Stromal cell of bone marrow (primary cell): ENCODE data around the gene PPFIBP1.
"Not testable (repeated sequence)": the region's sequence is repeated elsewhere in the genome, so short reads cannot be mapped to it uniquely, and the experiment has no call there.

Source experiments
- DNase-seq: peaks from one replicate; pipeline ENCODE4 v3.0.0-alpha.2; 2012; ENCODE audit warnings: low read depth

Gene PPFIBP1

DNA sequence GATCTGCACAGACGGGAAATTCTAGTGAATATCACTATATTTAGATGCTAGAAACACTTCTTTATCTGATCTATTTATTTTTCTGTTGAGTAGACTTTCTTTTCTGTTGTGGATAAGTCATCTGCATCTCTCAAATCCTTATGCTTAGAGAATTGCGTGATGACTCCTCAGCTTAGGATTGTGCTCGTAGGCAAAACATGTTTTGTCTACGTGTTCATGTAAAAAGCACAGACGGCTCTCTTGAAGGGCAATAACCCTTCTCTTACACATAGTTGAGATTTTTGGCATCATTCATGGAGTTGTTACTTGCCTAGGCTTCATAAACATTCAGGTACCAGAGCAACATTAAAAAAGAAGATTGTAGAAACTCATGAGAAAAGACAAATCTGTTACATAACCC is 18.6 kb downstream of the PPFIBP1 start:
- DNase-seq = peak; percentile 50

DNA sequence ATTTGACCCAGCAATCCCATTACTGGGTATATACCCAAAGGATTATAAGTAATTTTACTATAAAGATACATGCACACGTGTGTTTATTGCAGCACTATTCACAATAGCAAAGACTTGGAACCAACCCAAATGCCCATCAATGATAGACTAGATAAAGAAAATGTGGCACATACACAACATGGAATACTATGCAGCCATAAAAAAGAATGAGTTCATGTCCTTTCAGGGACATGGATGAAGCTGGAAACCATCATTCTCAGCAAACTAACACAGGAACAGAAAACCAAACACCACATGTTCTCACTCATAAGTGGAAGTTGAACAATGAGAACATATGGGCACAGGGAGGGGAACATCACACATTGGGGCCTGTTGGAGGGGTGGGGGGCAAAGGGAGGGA is 20.9 kb downstream of the PPFIBP1 start:
- not testable (repeated sequence) for DNase-seq

DNA sequence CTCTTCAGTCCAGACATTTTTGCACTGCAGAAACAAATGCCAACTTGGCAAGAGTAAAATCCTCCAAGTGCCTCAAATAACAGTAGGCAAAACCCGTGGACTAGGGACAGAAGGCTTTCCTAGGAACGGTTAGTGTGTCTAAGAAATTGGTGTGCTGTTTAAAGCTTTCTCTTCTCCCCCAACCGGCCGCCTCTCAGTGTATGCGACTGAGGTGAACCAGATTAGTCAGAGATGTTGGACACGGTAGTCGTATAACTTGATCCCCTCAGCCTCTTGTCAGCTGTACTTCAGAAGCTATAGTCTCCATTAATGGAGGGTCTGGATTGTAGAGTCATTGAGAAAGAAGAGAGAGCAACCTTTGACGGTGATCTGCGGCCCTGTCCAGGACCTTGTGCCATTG is 21.7 kb downstream of the PPFIBP1 start:
- DNase-seq = no peak

DNA sequence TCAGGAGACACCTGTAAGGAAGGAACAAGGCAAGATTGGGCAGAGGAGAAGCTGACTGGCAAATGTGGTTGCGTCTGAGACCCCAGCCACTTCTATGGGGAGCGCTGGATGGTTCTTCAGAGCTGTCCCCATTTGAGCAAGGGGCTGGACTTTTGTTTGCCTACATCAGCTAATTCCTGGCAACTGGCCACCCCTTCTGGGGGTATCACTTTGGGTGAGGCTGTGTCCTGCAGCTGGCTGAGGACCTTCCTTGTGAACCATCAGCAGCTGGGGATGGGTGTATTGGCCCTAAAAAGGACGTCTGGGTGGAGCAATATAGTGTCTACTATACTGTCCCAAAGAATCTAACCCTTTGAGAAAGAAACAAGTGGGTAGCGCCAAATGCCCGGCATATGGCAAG is 23.6 kb downstream of the PPFIBP1 start:
- no peak for DNase-seq

DNA sequence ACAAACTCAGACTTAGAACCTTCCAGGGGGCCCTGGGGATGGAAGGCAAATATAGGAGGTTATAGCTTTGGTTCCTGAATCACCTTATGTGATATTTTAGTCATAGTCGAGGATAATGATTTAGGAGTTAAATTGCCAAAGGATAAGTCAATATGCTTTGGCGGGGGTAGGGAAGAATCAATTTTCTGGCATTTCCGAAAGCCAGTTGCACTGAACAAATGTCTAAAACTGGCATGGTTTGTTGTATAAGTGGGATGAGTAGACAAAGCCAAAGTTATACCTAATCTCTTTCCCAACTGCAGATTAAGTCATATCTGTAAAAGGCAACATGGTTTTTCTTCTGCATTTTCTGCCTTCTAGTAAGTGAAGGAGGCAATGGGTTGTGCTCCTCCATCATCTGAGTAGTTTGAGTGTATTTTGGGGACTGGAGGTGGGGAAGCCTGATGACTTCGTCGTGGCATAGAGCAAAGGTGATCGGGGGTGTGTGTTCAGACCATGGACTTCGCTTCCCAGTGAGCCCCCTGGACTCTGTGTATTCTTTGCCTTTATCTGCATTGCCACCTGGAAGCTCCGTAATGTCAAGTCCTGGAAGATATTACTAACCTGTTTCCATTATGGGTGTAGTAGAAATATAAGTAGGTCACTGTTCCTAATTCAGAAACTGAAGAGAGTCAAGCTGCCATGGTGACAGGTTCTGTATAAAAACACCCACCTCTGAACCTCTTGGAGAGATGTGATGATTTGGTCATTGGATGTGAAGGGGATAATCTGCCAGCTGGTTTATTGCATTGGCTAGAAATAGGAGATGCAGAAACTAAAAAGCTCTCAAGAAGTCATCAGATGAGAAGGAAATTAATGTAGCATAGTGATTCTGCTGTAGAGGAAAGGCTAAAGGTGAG is 24.5 kb downstream of the PPFIBP1 start:
- DNase-seq = no peak

DNA sequence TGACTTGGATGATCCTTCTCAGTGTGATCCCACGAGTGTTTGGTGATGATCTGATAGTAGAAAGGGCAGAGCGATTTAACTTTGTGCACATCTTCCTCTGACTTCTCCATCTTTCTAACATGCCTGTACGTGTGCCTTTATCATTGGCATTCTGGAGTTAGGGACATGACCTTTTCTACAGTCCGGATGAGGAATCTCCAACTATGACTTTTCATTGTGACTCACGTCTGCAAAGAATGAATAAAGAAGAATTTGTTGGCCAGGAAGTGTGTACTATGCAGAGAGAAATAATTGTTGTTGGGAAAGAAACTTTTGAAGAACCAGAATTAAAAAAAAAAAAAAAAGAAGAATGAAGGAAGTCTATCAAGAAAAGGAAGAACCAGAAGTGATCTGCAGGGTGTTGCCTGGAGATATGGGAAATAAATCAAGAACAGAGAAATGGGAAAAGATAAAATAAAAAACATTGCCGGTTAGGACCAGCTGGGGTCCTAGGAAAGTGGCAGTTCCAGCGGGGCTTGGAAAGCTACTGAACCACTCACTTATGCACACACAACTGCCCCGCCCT is 25.3 kb downstream of the PPFIBP1 start:
- DNase-seq = peak; percentile 82

DNA sequence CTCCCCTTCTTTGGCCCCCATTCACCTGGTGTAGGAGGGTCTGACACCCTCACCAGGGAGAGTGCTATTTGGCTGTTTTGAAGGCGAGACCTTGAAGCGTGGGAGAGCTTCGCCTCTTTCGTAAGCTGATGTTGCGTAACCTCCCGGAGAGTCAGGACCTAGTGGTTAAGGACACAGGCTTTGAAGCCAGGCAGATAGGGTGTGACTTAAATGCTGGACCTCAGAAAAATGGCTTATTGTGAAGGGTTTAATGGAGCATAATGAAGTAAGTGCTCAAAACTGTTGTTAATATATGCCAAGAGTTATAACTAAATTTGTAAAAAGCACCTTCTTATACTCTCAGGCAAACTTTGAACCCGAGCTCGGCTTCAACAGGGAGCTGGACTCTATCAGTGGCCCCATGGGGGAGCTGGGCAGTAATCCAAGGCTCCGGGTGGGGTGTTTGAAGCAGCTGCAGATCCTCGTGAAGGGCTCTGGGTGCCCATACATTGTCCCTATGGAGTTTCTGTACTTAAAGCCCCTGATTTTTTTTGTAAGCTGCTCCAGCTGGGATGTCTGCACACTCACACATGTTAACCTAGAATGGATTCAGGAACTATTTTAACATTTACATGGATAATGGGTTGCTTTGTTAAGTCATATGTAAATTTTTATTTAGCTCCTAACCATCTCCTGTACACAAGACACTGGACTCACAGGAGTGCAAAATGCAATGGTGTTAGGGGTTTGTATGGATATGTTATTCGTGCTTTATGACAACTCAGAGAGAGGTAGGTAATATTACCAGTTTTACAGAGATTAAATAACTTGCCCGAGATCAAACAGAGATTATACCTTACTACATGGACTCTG is 26.0 kb downstream of the PPFIBP1 start:
- peak; percentile 95 for DNase-seq

DNA sequence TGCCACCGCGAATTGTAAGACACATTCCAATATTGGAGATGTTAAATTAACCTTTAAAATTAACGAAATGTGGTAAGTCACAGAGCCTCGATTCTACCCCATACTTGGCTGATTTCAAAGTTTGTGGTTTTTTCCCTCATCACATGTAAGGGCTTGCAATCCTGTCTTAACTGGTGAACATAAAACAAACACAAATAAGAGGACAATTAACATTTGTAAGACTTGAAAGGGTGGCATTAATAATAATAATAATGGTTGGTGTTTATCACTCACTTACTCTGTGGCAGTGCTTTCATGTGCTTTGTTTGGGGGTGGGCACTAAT is 26.6 kb downstream of the PPFIBP1 start:
- DNase-seq = no peak

DNA sequence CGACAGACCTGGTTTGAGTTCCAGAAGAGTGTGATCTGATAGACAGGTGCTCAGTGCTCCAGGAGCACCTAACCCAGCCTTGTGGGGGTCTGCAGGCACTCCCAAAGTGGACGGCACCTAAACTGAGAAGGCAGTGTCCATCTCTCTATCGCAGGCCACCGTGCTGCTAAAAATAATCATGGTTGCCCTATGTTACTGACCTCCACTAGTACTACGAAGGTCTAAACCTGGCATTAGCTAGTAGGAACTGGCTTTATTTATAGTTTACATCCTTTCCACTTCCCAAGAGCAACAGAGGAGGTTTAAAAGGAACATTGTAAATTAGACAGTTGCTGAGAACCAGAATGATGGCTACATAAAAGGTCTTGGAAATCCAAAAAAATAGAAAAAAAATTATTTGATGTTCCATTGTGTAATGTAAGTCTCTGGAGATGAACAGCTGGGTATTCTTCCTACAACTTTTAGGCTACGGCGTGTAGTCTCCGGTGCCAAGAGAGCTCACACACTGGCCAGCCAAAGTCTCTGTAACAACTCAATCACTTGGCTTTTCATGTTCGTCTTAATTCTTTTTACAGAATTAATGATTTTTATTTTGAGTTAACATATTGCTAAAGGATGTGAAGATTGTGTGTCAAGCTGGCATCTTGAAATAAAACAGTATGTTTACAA is 27.3 kb downstream of the PPFIBP1 start:
- DNase-seq = no peak

DNA sequence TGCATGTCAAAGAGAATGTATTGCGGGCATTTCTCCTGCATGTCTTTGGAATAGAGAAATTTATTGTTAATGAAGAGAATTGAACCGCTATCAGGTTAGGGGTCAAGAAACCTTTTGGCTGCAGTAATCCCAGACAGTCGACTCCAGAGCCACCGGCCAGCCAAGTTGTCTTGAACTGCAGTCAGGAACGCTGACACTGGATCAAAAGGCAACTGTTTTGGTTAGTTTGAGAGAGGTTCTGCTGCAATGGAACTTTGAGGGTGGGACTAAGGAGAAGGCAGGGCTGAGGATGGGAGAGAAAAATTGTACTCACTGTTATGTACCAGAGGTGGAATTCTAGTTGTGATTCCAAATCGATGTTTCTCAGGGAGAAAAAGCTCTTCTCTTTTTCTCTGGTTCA is 28.2 kb downstream of the PPFIBP1 start:
- DNase-seq = no peak

DNA sequence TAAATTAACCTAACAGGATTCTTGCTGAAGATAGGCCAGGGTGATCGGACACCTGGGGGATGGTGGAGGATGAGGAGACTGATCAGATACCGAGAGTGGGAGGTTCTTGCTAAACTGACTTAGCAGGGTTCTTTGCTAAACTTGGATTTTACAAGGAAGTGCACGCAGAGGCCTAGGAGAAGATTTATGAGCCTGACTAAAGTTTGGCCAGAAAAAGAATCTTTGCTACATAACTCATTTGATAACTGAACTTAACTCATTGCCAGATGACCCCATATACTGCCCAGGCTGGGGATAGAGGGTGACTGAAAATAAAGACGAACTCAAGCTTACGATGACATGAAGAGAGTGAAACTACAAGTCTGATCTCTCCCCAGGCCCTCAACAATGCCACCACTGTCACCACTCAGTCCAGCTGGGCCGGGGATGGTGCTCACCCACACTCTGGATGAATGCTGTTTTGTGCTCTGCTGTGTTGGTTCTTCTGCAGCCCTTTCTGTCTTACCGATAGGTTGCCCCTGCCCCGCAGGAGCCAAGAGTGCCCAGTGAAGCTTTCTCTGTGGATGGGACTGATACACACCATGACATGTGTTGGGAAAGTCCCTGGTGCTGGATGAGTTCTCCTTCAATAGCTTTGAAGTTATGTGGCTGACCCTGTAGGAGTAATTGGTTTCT is 29.0 kb downstream of the PPFIBP1 start:
- DNase-seq = no peak

DNA sequence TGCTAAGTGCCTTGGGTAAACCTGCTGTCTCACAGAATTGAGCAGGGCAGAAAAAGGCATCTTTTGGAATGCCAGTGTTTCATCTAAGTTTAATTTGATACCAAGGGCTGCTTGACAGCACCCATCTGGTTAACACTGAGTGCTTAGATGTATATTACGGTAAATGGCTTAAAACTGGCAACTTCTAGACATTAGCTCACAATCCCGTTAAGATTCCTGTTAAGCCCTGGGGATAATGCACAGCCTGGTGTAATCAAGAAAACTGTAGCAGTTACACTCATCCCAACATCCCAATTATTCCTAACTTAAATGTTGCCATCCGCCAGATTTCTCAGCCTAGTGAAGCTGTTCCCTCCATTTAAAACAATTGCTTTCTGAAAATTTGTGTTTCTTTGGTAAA is 29.9 kb downstream of the PPFIBP1 start:
- no peak for DNase-seq

DNA sequence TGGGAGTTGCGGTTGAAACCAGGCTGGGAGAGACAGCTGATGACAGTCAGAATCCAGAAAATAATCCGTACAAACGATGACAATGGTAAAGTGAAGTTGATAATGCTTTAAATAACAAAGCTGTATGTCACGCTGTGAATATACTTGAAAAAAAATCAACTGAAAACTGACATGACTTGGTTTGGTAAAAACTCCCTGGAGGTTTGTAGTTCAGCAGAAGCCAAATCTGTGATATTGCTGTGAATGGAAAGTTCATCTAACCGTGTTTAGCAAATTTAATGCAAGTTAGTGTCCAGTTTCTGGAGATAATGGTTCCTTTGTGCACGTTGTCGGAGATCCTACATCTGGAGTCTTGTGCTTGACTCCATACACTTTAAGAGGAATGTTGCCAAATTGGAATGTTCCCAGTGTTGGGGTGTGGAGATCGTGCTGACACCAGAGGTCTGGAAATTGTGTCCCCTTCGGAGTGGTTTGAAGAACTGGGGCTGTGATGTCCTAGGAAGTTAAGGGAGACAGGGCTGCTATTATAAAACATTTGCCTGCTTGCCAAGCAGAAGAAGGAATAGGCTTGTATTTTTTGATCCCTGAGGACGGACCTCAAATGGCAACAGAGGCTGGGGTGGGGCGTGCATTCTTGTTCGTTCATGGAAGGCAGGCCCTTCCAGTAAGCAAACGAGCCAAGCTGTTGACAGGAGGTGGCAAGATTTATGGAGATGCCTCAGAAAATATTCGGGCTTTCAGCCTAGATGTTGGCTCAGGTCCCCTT is 30.6 kb downstream of the PPFIBP1 start:
- DNase-seq = peak; percentile 61

DNA sequence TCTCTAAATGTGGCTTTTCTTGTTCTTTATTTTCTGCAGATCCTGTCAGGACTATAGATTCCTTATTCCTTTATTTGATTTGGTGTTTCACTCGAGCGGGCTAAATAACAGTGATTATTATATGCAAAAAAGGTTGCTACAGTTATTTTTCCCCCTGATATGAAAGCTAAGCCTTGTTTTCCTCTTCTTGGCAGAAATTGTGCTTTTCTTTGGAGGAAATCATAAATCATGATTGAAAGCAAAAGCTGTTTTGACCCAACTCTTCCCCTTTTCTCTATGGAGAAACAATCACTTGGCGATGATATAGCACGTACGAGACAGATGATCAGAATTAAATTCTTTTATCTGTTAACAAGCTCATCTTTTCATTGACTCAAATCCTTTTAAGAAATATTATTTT is 31.4 kb downstream of the PPFIBP1 start:
- no peak for DNase-seq

DNA sequence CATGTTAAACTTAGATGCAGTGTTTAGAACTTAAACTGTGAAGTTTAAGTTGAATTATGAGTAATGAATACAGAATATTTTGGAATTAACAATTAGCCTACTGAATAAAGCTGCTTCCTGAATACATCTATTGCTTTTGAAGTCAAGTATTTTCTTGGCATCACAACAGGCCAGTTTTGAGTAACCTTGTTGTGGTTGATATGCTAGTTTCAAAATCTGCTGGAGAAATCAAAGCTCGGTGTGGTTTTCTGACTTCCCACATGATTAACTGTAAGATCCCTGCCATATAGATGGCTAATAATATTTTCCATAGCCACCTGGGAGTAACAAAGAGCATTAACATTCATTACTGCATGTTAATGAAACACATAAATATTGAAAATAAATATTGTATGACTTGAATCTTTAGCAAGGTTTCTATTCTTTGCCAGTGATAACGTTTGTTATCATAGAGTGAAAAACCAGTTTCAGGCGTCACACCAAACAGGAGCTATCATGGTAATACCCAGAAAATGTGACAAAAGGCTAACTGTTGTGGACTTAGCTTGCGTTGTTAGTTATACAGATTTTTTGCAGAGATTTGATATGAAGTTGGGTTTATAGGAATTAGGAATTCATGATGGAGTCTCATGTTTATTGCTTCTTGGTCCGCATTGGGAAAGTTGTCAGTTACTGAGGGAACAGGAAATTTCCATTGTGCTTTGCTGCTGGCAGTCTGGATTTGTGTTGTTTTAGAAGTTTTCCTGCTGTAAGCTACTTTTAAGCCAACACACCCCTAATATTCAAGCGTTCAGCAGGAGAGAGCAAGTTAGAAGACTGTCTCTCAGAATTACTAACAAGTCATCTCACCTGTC is 32.1 kb downstream of the PPFIBP1 start:
- peak; percentile 54 for DNase-seq

DNA sequence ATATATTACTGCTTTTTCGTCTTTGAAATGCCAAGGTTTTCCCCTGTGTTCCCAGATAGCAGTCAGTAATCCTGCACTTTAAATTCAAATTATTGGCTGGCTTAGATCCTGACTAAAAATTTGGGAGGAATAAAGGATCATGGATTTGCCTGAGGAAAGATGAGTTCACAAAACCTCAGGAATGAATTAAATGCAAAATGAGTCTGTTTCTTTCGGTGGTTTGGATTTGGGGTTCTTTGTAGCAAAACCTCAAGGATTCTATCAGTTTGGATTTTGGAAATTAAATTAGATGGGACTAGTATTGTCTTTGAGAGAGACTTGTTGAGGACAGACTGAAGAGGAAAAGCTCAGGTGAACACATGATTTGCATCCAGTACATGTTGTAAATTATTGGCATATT is 36.1 kb downstream of the PPFIBP1 start:
- DNase-seq = no peak

DNA sequence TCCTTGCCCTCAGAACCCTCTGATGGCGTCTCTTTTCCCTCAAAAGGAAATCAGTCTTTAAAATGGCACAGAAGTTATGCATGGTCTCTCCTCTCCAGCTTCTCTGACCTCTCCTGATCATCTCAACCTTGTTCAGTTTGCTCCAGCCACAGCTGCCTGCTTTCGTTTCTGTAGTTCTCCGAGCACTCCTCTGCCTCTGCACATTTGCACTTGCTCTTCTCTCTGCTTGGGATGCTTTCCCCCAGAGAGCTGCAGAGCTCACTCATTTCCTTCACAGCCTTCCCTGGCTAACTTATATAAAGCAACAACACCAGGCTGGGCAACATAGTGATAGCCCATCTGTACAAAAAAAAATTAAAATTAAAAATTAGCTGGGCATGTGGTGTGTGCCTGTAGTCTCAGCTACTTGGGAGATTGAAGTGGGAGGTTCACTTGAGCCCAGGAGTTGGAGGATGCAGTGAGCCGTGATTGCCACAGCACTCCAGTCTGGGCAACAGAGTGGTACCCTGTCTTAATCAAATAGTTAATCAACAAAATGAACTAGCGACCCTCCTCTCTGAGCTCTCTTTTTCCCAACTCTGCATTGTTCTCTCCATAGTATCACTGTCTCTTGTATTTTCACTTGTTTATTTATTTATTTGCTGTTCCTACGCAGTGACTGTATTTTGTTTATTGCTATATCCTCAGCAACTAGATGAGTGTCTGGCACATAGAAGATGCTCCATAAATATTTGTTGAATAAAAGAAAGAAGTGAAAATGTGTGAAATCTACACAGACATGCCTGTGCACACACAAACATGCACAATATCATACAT is 37.7 kb downstream of the PPFIBP1 start:
- DNase-seq = no peak

DNA sequence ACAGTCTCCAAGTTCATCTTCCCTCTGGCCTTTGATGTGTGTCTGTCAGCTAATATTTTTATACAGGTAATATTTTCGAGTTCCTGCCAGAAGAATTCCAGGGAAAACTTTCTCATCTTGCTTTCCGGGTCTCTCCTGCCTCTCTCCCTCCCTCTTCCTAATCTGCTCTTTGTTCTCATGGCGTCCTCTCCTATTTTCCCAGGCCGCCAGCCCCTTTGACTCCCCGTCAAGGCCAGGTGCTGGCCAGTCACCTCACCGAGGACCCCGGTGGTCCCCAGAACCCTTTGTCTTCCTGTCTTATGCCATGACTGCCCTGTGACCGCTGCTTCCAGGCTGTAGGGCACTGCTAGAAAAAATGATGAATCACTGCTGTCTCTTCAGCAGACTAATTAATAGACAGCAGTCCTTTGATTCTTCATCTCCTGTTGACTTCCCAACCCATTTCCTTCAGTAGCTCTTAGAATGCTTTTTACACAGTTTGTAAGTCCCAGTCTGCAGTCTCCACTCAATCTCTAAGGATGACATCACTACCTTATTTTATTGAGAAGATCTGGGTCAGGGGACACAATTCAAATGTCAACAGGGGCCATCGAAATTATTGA is 40.7 kb downstream of the PPFIBP1 start:
- no peak for DNase-seq

DNA sequence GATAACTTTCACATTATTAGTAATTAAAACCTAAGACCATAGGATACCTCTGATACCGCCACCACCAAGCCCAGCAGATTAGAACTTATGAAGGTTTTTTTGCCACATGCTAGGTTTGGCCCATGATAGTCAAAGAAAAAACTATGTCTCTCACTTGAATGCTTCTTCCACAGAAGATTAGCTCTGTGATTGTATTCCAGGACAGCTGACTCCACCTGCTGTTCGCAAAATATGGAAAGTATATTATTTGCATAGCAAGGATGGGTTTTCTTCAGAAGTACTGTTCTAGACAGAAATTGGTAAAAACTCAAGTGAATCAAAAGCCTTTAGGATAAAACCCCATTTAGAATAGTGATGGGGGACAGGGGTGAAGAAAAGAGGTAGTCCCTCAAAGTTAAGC is 42.2 kb downstream of the PPFIBP1 start:
- DNase-seq = no peak
